ENCODE measurements around the gene ADGB. TPM values are rescaled to one million over a fixed set of nuclear protein-coding genes. Genes with fewer than 3 reads are reported as not detected.
"Not testable (repeated sequence)": the region's sequence is repeated elsewhere in the genome, so short reads cannot be mapped to it uniquely, and the experiment has no call there.

ADGB gene
- total RNA-seq = 1 to 10 TPM in 1 of 4 donors, under 1 TPM in 2, not detected in 1; 0.26 to 3.6 (median 0.29) TPM

DNA sequence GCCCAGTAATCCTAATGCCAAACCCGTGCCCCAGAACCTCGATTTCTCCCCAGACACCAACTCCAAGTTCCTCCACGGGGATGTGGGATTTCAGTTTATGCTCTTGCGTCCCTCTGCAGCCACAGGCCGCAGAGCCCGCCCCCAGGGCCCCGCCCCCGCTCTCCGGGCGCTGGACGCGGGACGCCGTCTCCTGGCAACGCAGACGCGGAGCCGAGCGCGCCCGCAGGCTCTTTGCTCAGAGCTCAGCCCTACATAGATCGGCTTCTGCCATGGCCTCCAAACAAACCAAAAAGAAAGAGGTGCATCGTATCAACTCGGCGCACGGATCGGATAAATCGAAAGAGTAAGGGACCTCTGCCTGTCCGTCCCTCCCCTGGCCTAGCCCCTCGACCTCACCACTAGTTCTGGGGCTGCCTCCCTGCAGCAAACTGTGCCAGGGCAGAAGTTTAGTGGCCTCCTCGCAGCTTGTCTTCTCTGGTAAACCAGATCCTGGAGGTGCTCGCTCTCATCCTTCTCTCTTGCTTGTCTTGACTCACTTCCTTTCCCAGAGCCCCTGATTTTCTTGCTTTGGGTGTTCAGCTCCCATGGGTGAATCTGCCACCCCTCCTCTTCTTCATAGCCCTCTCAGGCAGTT lies at the start of gene ADGB:
TSS of gene ADGB (plus strand) at position 201 of the 634 bp plus-strand sequence. CDS start at position 270, 69 bp downstream.
- peak in 1 of 2 donors; percentile 56 for DNase-seq (ENCODE audit: low spot score in 2 of 2)
- Histone ChIP-seq H3K27ac (no peak within 1 kb of the TSS), H3K4me1 (peaks cover 5% of the 10 kb centered on the region), H3K27me3 (no peaks in the 10 kb centered on the region), H3K9me3 (no peaks in the 10 kb centered on the region), H3K36me3 (no peaks in the 10 kb centered on the region), H3K4me3 (peak within 1 kb of the TSS; percentile 41)
- TF ChIP-seq, protein P1, sequence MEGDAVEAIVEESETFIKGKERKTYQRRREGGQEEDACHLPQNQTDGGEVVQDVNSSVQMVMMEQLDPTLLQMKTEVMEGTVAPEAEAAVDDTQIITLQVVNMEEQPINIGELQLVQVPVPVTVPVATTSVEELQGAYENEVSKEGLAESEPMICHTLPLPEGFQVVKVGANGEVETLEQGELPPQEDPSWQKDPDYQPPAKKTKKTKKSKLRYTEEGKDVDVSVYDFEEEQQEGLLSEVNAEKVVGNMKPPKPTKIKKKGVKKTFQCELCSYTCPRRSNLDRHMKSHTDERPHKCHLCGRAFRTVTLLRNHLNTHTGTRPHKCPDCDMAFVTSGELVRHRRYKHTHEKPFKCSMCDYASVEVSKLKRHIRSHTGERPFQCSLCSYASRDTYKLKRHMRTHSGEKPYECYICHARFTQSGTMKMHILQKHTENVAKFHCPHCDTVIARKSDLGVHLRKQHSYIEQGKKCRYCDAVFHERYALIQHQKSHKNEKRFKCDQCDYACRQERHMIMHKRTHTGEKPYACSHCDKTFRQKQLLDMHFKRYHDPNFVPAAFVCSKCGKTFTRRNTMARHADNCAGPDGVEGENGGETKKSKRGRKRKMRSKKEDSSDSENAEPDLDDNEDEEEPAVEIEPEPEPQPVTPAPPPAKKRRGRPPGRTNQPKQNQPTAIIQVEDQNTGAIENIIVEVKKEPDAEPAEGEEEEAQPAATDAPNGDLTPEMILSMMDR (IDR thresholded peaks at IDR 0.05) = no peak
- TF ChIP-seq POLR2AphosphoS5 (IDR thresholded peaks at IDR 0.05) (no peak), POLR2A (IDR thresholded peaks at IDR 0.05) (no peak), EP300 (IDR thresholded peaks at IDR 0.05) (no peak)
- 21% methylated on average over 12 of the region's 32 CpGs for WGBS

DNA sequence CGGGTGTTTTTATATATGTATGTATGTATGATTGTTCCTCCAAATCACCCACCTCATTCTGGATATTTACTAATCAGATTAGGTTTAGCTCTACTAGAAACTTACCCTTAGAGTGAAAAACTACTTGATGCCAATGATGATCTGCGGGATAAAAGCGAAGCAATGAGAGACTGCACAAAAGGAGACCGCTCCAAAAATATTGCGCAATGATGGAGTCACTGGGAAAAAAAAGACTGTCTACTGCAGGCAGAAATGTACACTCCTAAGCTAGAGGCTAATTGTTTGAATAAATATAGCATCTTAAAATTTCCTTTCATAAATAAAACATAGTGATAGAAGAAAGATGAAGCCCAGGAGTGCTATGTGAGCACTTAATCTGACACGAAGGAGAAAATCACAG lies 47.9 kb upstream of the ADGB start:
- no peak overlapping the region for H3K27ac ChIP-seq
- no peak for DNase-seq (ENCODE audit: low spot score in 2 of 2)
- no peaks in the 10 kb centered on the region for H3K27me3 ChIP-seq

DNA sequence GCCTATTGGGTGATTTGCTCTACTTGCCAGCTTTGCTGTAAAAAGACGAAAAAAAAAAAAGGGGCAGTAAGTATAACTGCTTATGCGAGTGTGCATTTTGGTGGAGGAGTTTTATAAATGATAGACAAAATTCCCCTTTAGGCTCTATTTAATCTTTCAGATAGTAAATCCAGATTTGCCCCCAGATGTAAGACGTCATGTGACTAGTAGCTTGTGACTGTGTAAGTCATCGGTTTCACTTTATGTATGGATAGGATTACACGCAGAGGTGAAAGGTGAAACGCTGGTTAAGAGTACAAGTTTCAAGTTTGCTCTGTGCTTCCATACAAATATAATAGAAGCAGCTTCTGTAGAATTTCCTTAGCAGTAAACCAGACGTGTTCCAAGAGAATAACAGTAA lies 47.2 kb upstream of the ADGB start:
- no peak overlapping the region for H3K4me3 ChIP-seq
- peaks cover 18% of the 10 kb centered on the region for H3K36me3 ChIP-seq
- no peak for DNase-seq (ENCODE audit: low spot score in 2 of 2)
- TF ChIP-seq EP300 (IDR thresholded peaks at IDR 0.05) (no peak), POLR2AphosphoS5 (IDR thresholded peaks at IDR 0.05) (no peak), POLR2A (IDR thresholded peaks at IDR 0.05) (no peak)
- TF ChIP-seq, protein P1 (IDR thresholded peaks at IDR 0.05) = no peak
- no peaks in the 10 kb centered on the region for H3K27me3 ChIP-seq
- H3K4me1 ChIP-seq = peaks cover 24% of the 10 kb centered on the region
- no peaks in the 10 kb centered on the region for H3K9me3 ChIP-seq
- 83% methylated on average over 7 of the region's 7 CpGs for WGBS
- no peak overlapping the region for H3K27ac ChIP-seq

More for the DNA sequence above, 47.9 kb upstream of the ADGB start:
- H3K9me3 ChIP-seq = no peaks in the 10 kb centered on the region
- H3K36me3 ChIP-seq = peaks cover 18% of the 10 kb centered on the region
- no peak overlapping the region for H3K4me3 ChIP-seq
- WGBS = 48% methylated on average over 6 of the region's 6 CpGs
- peaks cover 30% of the 10 kb centered on the region for H3K4me1 ChIP-seq
- TF ChIP-seq, protein P1 (IDR thresholded peaks at IDR 0.05) = no peak
- TF ChIP-seq EP300 (IDR thresholded peaks at IDR 0.05) (no peak), POLR2A (IDR thresholded peaks at IDR 0.05) (no peak), POLR2AphosphoS5 (IDR thresholded peaks at IDR 0.05) (no peak)

DNA sequence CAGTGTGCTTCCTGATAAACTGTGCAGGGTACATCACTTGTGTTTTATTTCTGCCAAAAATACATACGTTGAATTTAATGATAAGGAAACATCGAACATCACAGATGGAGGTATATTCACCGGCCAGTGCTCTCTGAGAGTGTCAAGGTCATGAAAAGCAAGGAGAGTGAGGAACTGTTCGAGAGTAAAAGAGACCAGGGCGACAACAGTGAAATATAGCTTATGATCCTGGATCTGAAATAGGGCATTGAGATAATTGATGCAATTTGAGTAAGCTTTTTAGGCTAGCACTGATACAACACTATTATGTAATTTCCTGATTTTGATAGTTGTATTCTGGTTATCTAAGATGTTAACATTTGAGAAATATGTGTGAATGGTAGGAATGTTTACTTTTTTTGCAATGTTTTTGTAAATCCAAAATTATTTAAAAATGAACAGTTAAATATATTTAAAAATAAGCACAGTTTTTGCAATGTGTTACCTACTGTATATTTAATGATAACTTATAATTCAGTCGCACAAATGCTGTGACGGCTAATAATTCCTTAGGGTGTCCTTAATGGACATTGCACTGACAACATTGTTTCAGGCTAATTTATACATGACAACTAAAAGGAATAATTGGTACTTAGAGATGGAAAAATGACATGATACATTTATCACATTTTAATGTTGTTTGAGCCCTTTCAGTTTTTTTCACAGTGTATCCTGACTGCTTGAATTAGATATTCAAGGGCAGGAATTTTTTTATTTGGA lies 45.2 kb upstream of the ADGB start:
- TF ChIP-seq, protein P1 (IDR thresholded peaks at IDR 0.05) = no peak
- Histone ChIP-seq H3K9me3 (no peaks in the 10 kb centered on the region), H3K36me3 (peaks cover 18% of the 10 kb centered on the region), H3K27ac (no peak overlapping the region), H3K27me3 (no peaks in the 10 kb centered on the region), H3K4me3 (no peak overlapping the region), H3K4me1 (peaks cover 15% of the 10 kb centered on the region)
- no peak for DNase-seq (ENCODE audit: low spot score in 2 of 2)
- WGBS = 89% methylated on average over 7 of the region's 7 CpGs

DNA sequence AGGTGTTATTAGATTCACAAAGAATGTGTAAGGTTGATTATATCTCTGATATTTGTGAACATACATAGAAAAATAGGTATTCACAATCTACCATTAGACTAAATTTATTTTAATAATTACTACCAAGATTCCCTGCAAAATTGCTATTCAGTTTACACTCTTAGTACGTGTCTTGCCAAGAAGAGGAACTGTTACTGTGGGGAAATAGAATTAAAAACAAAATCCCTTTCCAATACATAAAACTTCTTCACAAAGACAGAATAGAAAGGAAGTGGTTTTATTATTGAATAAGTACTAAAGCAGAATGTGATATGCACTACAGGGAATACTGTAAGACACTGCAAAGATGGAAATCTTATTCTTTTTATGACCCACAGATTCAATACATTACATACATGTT lies 38.2 kb upstream of the ADGB start:
- H3K27ac ChIP-seq = no peak overlapping the region
- TF ChIP-seq EP300 (IDR thresholded peaks at IDR 0.05) = no peak
- TF ChIP-seq POLR2AphosphoS5 (IDR thresholded peaks at IDR 0.05) = no peak
- TF ChIP-seq, protein P1 (IDR thresholded peaks at IDR 0.05) = no peak
- no peak for TF ChIP-seq POLR2A (IDR thresholded peaks at IDR 0.05)
- H3K36me3 ChIP-seq = no peaks in the 10 kb centered on the region

DNA sequence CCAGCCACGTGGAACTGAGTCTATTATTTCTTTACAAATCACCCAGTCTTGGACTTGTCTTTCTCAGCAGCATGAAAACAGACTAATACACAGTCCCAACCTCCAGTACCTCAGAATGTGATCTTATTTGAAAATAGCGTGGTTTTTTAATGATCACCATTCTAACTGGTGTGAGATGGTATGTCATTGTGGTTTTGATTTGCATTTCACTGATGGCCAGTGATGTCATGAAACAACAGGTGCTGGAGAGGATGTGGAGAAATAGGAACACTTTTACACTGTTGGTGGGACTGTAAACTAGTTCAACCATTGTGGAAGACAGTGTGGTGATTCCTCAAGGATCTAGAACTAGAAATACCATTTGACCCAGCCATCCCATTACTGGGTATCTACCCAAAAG lies 32.1 kb upstream of the ADGB start:
- peaks cover 17% of the 10 kb centered on the region for H3K9me3 ChIP-seq
- not testable (repeated sequence) for DNase-seq (ENCODE audit: low spot score in 2 of 2); H3K36me3 ChIP-seq; H3K27ac ChIP-seq; H3K4me1 ChIP-seq; H3K27me3 ChIP-seq; H3K4me3 ChIP-seq
- 85% methylated on average over 2 of the region's 2 CpGs for WGBS

More for the DNA sequence above, 38.2 kb upstream of the ADGB start:
- peaks cover 6% of the 10 kb centered on the region for H3K9me3 ChIP-seq
- no peak for DNase-seq (ENCODE audit: low spot score in 2 of 2)
- no peak overlapping the region for H3K4me3 ChIP-seq
- WGBS = 70% methylated on average over 1 of the region's 1 CpG
- no peaks in the 10 kb centered on the region for H3K27me3 ChIP-seq
- no peaks in the 10 kb centered on the region for H3K4me1 ChIP-seq

DNA sequence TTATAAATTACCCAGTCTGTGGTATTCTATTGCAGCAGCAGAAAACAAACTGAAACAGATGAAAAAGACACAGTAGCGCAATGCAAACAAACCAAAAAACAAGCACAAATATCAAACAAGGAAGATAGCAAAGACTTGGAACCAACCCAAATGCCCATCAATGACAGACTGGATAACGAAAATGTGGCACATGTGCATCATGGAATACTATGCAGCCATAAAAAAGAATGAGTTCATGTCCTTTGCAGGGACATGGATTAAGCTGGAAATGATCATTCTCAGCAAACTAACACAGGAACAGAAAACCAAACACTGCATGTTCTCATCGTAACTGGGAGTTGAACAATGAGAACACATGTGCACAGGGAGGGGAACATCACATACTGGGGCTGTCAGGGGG lies 30.2 kb upstream of the ADGB start:
- not testable (repeated sequence) for DNase-seq (ENCODE audit: low spot score in 2 of 2); H3K27me3 ChIP-seq; H3K4me1 ChIP-seq; H3K4me3 ChIP-seq; H3K27ac ChIP-seq; H3K36me3 ChIP-seq
- H3K9me3 ChIP-seq = peaks cover 12% of the 10 kb centered on the region
- 86% methylated on average over 3 of the region's 3 CpGs for WGBS
